HG02885 (cell line): ENCODE results near the gene PLSCR1.
"Not testable (repeated sequence)": the region's sequence is repeated elsewhere in the genome, so short reads cannot be mapped to it uniquely, and the experiment has no call there.

Experiments used
- ATAC-seq: cut with Tn5 transposase; IDR thresholded peaks from one replicate; pipeline ENCODE4 v1.9.1; 2021; ENCODE audit warnings: mild to moderate bottlenecking; ENCODE audit not compliant: unreplicated experiment, poor library complexity

Gene PLSCR1

GRCh38 chr3:146519810-146520209, 24.6 kb downstream of the PLSCR1 start:
- ATAC-seq = no peak

- no peak for ATAC-seq
These were observed 26.5 kb downstream of the PLSCR1 start for GRCh38 chr3:146517684-146518435.

- no peak for ATAC-seq
These were observed 30.9 kb downstream of the PLSCR1 start for GRCh38 chr3:146513386-146514051.

- ATAC-seq = no peak
These were observed 32.8 kb downstream of the PLSCR1 start for GRCh38 chr3:146511402-146512134.

GRCh38 chr3:146507331-146508120, 36.9 kb downstream of the PLSCR1 start:
- no peak for ATAC-seq

GRCh38 chr3:146505516-146505915, 38.9 kb downstream of the PLSCR1 start:
- no peak for ATAC-seq

GRCh38 chr3:146504498-146505197, 39.8 kb downstream of the PLSCR1 start:
- ATAC-seq = no peak

GRCh38 chr3:146503461-146504202, 40.8 kb downstream of the PLSCR1 start:
- peak; percentile 96 for ATAC-seq

GRCh38 chr3:146502887-146503460, 41.4 kb downstream of the PLSCR1 start:
- no peak for ATAC-seq

- peak; percentile 47 for ATAC-seq
These were observed 42.7 kb downstream of the PLSCR1 start for GRCh38 chr3:146501752-146502151.

- no peak for ATAC-seq
These were observed 44.7 kb downstream of the PLSCR1 start for GRCh38 chr3:146499701-146500100.

- no peak for ATAC-seq
These were observed 46.2 kb downstream of the PLSCR1 start for GRCh38 chr3:146498002-146498736.

- ATAC-seq = not testable (repeated sequence)
These were observed 47.1 kb downstream of the PLSCR1 start for GRCh38 chr3:146497145-146497843.

- no peak for ATAC-seq
These were observed 47.7 kb downstream of the PLSCR1 start for GRCh38 chr3:146496726-146497125.

- ATAC-seq = no peak
These were observed 48.2 kb downstream of the PLSCR1 start for GRCh38 chr3:146496251-146496650.

- ATAC-seq = no peak
These were observed 50.6 kb downstream of the PLSCR1 start for GRCh38 chr3:146493761-146494160.

GRCh38 chr3:146493221-146493620, 51.2 kb downstream of the PLSCR1 start:
- no peak for ATAC-seq

- no peak for ATAC-seq
These were observed 53.1 kb downstream of the PLSCR1 start for GRCh38 chr3:146491303-146491702.
